ENCODE measurements around the gene DYNLRB1.
"Not testable (repeated sequence)": the region's sequence is repeated elsewhere in the genome, so short reads cannot be mapped to it uniquely, and the experiment has no call there.

The DYNLRB1 gene

DNA sequence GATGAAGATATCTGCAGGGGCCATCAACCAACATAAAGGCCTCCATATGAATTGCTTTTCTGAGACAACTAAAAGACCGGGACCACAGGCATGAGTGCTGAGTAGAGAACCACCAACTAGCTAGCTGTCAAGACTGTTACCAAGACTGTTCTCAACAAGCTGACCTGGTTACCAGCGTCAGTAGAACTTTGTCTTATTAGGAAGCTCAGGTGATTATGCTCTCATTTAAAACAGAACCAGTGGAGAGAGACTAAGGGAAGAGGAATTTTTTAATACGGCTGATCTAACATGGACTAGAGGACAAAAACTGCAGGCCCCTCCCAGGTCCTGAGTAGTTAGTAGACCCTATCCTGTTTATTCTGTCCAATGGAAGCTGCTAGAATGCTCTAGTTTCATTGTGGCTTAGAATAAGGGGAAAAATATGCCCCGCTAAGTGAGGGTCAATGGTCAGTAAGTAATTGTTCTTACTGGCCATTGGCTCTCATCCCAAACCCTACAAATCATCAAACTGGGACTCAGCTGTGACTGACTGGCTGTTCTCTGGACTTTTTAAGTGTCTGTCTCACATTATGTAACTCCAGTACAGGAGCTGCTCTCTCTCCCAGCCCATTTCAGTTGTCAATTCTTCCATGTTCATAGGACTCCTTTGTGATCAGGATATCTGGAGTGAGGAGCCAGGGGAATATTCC, 3.8 kb upstream of the DYNLRB1 start:
- DNase-seq (ENCODE audit: low read depth) = no peak

DNA sequence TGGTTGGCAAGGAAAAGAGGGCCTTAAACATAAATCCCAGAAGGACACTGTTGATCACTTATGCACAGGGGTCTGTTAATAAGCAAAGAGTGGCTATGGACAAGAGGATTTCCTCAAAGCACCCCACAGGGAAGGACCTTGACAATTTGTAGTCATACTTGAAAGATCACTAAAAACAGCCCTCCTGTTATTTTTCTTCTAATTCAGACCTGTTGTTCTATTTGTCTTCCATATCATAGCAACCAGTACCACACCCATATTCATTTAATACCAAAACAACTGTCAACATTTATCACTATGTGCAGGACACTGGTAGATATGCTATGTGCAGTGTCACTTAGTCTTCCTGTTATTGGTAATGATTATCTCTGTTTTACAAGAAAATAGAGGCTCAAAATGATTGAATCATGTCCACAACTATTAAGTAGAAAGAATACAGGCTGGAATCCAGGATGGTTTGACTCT, 3.2 kb upstream of the DYNLRB1 start:
- DNase-seq (ENCODE audit: low read depth) = no peak

DNA sequence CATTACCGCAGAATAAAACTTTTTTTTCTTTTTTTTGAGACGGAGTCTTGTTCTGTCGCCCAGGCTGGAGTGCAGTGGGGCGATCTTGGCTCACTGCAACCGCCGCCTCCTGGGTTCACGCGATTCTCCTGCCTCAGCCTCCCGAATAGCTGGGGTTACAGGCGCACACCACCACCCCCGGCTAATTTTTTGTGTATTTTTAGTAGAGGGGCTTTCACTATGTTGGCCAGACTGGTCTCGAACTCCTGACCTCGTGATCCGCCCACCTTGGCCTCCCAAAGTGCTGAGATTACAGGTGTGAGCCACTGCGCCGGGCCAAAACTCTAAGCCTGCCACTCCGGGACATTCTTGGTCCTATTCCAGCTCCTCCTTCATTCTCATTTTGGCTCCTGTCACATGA, 2.2 kb upstream of the DYNLRB1 start:
- not testable (repeated sequence) for DNase-seq (ENCODE audit: low read depth)

DNA sequence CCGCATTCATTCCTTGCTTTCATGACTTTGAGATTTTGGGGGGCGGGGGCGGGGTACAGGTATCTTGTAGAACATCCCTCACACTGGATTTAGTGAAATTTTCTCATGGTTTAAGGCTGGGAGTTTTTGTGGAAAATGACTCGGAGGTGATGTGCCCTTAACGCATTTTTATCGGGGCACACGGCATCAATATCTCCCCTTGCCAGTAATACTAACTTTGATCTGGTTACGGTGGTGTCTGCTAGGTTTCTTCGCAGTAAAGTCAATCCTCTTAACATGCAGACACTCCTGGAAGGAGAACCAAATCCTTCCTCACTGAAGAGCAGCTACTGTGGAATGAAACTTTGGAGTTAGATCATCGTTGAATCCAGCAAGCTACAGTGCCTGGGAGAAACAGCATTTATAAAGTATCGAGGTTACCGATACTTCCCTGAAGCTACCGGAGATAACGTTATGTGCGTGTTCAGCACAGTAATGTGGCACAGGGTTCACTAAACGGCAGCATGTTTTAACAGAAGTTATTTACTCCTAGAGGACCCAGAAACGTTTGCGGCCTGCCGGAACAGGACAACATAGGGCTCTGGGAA, 1.2 kb upstream of the DYNLRB1 start:
- no peak for DNase-seq (ENCODE audit: low read depth)

DNA sequence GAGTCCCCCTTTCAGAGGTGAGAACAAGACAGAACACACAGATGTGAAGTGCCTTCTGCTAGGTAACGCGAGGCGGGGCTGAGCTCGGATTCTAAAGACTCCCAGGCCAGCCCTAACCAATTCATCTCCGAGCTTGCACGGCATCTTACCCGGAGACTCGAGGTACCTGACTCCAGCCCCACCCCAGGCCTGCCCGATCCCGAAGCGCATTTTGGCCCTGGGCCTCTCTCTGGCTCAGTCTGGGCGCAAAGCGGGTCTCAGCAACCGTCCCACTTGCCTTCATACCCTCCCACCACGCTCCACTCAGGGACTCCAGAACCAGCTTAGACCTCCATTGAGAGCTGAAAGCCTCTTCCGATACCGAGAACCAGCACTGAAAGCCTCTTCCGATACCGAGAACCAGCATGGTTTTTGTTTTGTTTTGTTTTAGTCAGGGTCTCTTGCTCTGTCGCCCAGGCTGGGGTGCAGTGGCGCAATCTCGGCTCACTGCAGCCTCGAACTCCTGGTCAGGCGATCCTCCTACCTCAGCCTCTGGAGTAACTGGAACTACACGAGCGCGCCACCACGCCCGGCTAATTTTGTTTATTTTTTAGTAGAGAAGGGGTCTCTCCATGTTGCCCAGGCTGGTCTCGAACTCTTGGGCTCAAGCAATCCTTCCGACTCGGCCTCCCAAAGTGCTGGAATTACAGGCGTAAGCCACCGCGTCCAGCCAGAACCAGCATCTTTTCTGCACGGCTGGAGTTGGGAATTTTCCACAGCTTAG, 557 bp upstream of the DYNLRB1 start:
- DNase-seq (ENCODE audit: low read depth) = peak; percentile 45

DNA sequence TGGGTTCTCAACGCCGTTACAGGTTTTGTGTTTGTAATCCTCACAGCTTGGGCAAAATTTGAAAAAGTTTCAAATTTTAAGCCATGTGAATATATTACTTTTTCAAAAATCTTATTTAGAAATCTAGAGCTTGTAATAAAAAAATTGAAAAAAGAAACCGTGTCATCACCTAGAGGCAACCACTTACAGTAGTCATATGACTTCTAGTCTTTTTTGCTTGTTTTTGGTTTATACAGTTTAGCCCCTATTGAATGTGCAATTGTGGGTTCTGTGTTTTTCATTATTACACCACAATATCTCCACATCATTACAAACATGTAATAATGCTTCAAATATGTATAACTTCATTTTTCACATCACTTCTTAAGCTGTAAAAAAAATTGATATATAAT, 888 bp downstream of the DYNLRB1 start:
- no peak for DNase-seq (ENCODE audit: low read depth)

DNA sequence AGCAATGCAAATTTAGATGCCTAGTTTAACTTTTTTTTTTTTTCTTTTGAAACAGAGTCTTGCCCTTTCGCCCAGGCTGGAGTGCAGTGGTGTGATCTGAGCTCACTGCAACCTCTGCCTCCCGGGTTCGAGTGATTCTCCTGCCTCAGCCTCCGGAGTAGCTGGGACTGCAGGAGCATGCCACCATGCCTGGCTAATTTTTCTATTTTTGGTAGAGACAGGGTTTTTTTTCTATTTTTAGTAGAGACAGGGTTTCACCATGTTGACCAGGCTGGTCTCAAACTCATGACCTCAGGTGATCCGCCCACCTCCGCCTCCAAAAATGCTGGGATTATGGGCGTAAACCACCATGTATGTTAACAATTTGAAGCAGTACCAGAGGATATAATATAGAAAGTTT, 2.6 kb downstream of the DYNLRB1 start:
- DNase-seq (ENCODE audit: low read depth) = not testable (repeated sequence)

DNA sequence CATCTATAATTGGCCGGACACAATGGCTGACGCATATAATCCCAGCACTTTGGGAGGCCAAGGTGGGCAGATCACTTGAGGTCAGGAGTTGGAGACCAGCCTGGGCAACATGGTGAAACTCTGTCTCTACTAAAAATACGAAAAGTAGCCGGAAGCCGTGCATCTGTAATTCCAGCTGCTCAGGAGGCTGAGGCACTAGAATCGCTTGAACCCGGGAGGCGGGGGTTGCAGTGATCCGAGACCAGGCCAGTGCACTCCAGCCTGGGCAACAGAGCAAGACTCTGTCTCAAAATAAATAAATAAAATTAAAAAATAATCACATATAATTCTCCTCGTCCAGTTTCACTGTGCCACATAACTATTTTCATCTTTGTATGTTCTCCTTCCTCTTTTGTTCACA, 3.6 kb downstream of the DYNLRB1 start:
- not testable (repeated sequence) for DNase-seq (ENCODE audit: low read depth)

DNA sequence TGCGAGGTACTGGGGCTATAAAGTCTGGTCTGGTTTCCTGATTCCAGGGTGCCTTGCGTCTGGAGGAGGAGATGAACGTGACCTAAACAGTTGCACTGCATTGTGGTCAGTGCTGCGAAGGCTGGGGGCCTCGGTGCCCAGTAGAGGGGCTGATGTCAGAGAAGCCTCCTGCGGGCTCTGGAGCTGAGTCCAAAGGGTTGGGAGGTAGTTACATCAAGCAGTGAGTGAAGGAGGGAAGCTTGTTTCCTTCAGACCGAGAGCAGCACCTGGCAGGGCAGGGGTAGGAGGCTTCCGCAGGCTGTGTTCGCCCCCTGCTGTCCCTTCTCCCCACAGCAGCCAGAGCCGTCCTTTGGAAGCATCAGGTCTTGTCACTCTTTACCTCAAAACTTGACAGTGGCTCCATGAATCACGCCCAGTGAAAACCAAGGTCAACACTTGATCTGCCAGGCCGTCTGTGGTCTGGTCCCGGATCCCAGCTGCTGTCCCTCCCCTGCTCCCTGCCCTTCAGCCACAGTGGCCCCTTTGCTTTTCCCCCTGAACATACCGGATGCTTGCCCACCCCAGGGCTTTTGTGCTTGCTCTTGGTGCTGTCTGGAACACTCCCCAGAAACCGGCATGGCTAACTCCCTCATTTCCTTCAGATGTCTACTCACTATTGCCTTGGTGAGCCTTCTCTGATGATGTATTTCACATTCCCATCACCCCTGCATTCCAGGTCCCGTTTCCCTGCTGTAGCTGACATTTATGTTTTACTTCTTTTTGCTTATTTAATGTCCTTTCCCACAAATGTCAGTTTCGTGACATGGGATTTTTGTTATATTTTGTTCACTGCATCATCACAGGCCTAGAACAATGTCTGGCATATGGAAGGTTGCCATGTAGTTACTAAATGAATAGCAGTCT, 7.0 kb downstream of the DYNLRB1 start:
- DNase-seq (ENCODE audit: low read depth) = no peak

DNA sequence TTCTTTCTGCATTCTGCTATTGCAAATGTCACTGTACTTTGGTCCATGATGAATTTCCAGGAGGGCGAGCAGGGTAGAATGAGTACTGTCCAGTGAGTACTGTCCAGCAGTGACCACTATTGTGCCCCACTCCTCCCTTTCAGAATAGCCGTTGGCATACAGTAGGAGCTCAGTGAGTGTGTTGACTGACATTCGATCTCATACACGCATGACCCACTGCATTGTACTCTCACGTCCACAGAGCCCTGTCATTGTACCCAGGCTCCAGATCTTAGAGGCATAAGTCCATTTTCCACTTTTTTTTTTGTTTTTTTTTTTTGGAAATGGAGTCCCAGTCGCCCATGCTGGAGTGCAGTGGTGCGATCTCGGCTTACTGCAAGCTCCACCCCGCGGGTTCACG, 8.2 kb downstream of the DYNLRB1 start:
- no peak for DNase-seq (ENCODE audit: low read depth)

DNA sequence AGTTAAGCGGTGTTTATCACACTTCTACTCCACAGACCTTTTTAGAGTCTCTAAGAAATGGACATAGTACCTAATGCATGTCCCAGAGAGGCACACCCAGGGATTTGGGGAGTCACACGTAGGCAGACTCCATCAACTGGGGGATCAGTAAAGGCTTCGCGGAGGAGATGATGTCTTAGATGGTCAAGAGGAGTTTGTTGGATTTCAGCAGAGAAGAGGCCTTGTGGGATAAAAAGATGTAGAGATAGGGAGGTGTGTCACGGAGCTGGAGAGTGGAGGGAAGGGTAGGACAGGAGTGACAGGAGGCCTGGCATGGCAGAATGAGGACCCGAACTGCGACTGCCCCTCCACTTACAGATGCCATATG, 9.1 kb downstream of the DYNLRB1 start:
- no peak for DNase-seq (ENCODE audit: low read depth)

DNA sequence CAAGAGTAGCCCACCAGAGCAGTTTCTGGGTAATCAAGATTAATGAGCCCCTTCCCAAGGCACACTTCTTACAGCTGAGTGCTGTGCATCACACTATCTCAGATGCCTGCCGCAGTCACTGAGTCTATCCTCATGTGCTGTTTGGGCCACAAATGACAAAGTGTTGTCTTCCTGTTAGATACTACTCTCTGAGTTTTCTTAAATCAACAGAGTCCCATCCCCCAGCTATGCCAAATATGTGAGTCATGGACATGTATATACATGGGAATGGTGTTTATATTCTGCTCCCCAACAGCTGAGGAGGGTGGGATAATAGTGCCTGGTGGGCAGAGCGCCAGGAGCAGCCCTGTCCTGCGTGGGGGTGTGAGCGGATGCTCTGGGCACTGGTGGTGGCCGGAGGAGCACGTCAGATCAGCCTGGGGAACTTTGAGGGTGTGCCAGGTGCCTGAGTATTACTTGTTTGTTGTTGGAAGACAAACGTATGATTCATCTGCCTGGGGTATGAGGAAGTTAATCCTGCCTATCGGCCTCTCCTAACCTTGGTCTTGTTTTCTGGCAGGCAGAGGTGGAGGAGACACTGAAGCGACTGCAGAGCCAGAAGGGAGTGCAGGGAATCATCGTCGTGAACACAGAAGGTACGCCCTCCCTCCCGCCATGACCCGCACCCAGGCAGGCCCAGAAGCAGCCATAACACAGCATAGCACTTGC, 9.6 kb downstream of the DYNLRB1 start:
- no peak for DNase-seq (ENCODE audit: low read depth)

DNA sequence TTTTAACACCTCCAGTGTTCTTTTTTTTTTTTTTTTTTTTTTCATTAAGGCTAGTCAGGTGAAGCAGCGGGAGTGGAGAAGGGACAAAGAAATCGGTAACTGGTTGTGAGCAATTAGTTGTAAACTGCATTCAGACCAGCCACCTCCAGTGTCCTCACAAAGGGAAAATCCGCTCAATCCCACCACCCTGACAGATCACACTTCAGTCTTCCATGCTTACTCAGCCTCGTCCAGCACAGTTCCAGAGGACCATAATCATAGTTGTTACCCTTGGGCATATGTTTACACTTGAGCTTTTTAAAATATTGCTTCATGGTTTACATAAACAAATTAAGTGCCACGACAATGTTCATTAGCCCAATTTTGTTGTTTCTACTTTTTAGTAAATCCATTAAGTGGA, 10.2 kb downstream of the DYNLRB1 start:
- no peak for DNase-seq (ENCODE audit: low read depth)

DNA sequence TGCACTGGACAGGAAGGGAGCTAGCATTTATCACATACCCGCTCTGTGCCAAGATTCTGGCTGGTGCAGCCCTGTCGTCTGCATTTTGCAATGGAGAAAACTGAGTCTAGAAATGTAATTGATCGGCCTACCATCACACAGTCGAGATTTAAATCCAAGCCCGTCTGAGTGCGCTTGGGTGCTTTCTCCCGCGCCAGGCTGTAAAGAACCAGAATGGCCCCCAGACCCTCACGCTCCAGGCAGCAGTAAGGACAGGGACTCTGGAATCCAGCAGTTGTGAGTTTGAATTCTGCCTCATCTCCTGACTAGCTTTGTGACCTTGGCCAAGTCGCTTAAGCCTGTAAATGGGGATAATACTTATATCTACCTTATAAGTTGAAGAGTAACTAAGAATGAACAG, 10.8 kb downstream of the DYNLRB1 start:
- no peak for DNase-seq (ENCODE audit: low read depth)

DNA sequence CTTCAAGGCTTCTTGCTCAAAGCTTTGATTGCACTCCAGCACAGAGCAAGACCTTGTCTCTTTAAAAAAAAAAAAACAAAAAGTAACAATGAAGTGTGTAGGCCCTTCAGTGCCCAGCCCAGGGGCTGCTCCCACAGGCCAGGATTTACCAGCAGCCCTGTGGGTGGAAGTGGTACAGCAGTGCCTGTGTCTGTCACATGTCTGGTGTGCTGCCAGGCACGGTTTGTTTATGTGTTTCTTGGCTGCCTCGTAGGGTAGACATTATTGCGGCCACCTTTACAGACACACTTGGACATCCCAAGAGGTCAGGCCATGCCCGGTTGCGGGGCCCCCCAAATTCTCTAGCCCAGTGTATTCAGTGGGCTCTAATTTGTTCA, 12.7 kb downstream of the DYNLRB1 start:
- DNase-seq (ENCODE audit: low read depth) = no peak

DNA sequence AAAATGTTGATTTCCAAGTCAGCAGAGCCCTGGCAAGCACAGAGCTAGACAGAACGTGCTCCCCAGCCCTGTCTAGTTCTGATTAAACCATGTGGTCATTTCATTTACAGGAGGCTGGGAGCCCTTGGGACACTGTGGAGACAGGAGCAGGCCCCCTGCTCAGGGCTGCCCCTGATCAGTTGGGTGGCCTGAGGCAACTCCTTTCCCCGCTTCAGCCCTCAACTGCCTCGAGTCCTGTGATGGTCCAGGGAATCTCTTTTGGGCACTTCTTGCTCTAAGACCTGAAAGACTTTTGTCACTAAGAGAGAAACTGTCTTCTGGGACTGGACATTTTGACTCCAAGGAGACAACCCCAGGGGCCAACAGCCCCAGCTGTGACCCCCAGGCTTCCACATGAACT, 13.5 kb downstream of the DYNLRB1 start:
- DNase-seq (ENCODE audit: low read depth) = no peak

DNA sequence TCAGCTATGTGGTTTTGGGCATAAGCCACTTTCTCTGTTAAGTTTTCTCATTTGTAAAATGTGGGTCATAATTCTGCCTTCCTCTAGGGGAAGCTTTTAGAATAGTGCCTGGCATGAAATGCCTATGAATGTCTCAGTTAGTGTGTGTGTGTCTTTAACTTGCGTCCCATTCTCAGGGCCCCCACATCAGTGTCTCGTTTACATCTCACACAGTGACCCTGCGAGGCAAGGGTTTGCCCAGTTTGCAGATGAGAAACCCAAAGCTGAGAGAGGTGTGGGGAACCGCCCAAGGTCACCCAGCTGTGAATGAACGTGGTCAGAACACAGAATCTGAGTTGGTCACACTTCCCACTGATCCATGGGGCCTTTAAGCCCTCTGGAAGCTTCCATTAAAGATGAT, 14.1 kb downstream of the DYNLRB1 start:
- DNase-seq (ENCODE audit: low read depth) = no peak

DNA sequence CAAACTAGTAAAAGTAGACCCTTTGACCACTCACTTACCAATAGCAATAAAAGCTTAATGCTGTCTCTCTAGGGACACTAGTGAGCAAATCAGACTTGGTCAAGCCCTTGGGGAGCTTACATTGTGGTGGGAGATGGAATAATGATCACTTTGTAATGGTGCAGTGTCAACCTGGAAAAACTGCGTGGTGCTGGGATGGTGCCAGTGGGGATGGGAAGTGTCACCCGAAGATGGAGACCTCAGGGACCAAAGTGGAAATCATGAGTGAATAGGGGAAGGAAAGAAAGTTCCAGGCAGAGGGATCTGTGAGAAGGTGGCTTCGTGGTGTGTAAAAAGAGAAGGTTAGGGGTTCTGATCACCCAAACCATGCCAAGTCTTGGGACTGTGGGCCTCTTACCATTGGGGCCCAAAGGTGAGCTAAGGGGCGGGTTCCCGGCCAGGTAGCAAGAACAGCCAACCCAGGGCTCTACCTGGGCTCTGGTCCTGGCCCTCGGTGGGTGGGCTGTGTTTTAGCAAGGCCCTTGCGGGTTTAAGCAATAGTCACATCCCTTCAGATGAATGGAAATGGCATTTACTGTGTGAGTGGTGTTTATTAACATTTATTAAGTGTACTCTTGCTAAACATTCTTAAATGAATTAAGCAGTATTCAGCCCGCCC, 15.5 kb downstream of the DYNLRB1 start:
- no peak for DNase-seq (ENCODE audit: low read depth)

DNA sequence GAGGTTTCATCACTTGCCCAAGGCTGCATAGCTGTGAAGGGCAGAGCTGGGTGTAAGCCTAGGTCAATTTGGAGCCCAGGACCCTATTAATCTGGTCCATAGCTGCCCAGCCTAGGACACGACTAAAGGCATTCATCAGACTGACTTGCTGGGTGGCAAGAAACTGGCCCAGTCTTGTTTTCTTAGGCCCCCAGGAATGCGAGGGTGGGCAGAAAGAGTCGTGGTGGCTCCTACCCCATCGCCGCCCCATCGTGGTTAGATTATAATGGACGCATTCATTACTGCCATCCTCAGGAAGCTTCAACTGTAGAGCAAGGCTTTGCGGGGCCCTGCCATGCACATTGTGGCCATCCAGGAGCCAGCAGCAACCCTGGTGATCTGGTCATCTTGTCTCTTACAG, 16.1 kb downstream of the DYNLRB1 start:
- no peak for DNase-seq (ENCODE audit: low read depth)

DNA sequence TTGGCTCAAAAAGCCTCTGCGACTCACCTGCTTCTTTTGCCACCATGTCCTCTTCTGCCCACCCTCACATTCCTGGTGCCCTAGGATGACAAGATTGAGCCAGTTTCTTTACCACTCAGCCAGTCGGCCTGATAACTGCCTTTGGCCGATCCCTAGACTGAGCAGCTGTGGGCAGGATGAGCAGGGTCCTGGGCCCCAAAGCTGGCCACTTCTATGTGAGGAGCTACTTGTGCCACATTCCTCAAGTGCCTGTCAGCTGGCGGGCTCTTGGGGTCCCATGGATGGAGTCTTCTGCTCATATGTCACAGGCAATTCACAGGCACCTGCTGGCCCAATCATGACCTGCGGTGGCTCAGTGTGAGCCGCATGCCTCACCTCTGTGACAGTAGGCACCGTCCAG, 16.5 kb downstream of the DYNLRB1 start:
- no peak for DNase-seq (ENCODE audit: low read depth)

Measured in stimulated activated CD8-positive, alpha-beta memory T cell treated with anti-CD3 and anti-CD28 coated beads, Interleukin-15, amount 100 ng/mL, for 1 hour (primary cell).